Glutamatergic neuron (in vitro differentiated cells): ENCODE data around the gene MPL. TPM values are rescaled to one million over a fixed set of nuclear protein-coding genes. Genes with fewer than 3 reads are reported as not detected.

ENCODE experiments used
- DNase-seq: peaks from one replicate; pipeline ENCODE4 v3.0.0; 2022
- H3K27ac Mint-ChIP-seq: one replicate; pipeline ENCODE4 v1.8.0; 2020; ENCODE audit warnings: mild to moderate bottlenecking, mixed read lengths, inconsistent platforms; ENCODE audit not compliant: unreplicated experiment
- H3K27me3 Mint-ChIP-seq: one replicate; pipeline ENCODE4 v1.8.0; 2020; ENCODE audit warnings: mild to moderate bottlenecking, moderate library complexity, mixed read lengths, inconsistent platforms; ENCODE audit not compliant: unreplicated experiment
- H3K36me3 Mint-ChIP-seq: one replicate; pipeline ENCODE4 v1.8.0; 2020; ENCODE audit warnings: mild to moderate bottlenecking, mixed read lengths, inconsistent platforms; ENCODE audit not compliant: unreplicated experiment
- H3K4me1 Mint-ChIP-seq: one replicate; pipeline ENCODE4 v1.8.0; 2020; ENCODE audit warnings: mild to moderate bottlenecking, low read depth, mixed read lengths, inconsistent platforms; ENCODE audit not compliant: unreplicated experiment
- H3K4me3 Mint-ChIP-seq: one replicate; pipeline ENCODE4 v1.8.0; 2020; ENCODE audit warnings: mild to moderate bottlenecking, mixed read lengths, inconsistent platforms; ENCODE audit not compliant: unreplicated experiment
- H3K9me3 Mint-ChIP-seq: one replicate; pipeline ENCODE4 v1.8.0; 2020; ENCODE audit warnings: mild to moderate bottlenecking, moderate library complexity, mixed read lengths, inconsistent platforms; ENCODE audit not compliant: unreplicated experiment
- total RNA-seq: library from RNA; stranded (reverse); fragmentation: NEBNext Ultra II Directional; extraction: Animal tissue kit (Norgen Biotek cat#: 25700); gene quantifications from one replicate; pipeline ENCODE4 v1.2.1, GENCODE V29; 2021; ENCODE audit not compliant: unreplicated experiment
- TF ChIP-seq, protein P1 (sequence below): fragments of 200-600 bp; sonication (generic); IDR thresholded peaks from one replicate; pipeline ENCODE4 v1.5.0; 2021; ENCODE audit not compliant: partially characterized antibody, unreplicated experiment

The MPL gene
- total RNA-seq, 1 donor from 2014 or later = not detected

DNA sequence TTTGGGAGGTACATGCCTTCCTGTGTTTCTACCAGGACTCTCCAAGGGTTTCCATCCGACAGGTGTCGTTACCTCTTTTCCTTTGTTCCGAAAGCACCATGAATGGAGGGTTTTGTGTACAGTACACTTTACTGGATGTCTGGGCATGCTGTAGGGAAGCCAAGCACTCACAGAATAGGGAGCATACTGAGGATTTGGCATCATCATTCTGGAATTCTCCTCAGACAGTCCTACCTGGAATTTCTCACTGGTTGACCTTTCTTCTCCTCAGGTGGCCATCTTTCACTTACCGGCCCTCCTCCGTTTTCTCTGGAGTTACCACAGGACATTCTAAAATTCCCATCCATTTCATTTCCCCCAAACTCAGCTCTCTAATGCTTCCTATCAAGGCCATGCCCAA, 5.9 kb upstream of the MPL start:
- Mint-ChIP-seq H3K4me3 (no peak overlapping the region), H3K36me3 (peaks cover 17% of the 10 kb centered on the region), H3K27me3 (peaks cover 4% of the 10 kb centered on the region), H3K27ac (no peak overlapping the region), H3K4me1 (no peaks in the 10 kb centered on the region), H3K9me3 (peaks cover 3% of the 10 kb centered on the region)
- no peak for DNase-seq
- TF ChIP-seq, protein P1, sequence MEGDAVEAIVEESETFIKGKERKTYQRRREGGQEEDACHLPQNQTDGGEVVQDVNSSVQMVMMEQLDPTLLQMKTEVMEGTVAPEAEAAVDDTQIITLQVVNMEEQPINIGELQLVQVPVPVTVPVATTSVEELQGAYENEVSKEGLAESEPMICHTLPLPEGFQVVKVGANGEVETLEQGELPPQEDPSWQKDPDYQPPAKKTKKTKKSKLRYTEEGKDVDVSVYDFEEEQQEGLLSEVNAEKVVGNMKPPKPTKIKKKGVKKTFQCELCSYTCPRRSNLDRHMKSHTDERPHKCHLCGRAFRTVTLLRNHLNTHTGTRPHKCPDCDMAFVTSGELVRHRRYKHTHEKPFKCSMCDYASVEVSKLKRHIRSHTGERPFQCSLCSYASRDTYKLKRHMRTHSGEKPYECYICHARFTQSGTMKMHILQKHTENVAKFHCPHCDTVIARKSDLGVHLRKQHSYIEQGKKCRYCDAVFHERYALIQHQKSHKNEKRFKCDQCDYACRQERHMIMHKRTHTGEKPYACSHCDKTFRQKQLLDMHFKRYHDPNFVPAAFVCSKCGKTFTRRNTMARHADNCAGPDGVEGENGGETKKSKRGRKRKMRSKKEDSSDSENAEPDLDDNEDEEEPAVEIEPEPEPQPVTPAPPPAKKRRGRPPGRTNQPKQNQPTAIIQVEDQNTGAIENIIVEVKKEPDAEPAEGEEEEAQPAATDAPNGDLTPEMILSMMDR = no peak

DNA sequence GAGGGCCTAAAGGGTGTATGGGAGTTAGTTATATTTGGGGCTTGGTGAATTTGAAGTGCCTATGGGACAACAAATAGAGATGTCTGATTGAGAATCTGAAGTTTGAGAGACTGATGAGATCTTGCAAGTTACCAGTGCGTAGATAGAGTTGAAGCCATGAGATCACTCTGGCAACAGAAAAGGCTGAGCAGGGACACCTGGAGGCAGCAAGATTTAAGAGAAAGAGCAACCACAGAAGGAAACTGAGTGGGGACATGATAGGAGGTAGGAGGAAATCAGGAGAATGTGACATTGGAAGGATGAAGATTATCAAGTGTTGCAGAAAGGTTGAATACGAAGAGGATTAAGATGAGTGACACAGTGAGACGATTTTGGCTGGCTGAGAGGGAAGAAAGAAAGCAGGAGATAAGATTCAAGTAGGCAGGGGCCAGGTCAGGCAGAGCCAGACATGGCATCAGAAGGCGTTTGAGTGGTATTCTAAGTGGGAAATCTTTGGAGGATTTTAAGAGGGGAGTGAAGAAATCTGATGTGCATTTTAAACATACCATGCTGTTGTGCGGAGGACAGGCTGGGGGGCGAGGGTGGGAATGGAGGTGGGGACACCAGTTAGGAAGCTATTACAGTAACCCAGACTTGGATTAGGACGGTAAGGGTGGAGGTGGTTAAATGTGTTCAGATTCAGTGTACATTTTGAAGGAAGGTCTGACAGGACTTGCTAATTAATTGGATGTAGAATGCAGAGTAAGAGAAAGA, 3.0 kb upstream of the MPL start:
- no peak overlapping the region for H3K4me3 Mint-ChIP-seq
- H3K36me3 Mint-ChIP-seq = no peaks in the 10 kb centered on the region
- H3K4me1 Mint-ChIP-seq = no peaks in the 10 kb centered on the region
- DNase-seq = no peak
- H3K9me3 Mint-ChIP-seq = no peaks in the 10 kb centered on the region
- peaks cover 4% of the 10 kb centered on the region for H3K27me3 Mint-ChIP-seq
- no peak overlapping the region for H3K27ac Mint-ChIP-seq
- TF ChIP-seq, protein P1 = no peak

DNA sequence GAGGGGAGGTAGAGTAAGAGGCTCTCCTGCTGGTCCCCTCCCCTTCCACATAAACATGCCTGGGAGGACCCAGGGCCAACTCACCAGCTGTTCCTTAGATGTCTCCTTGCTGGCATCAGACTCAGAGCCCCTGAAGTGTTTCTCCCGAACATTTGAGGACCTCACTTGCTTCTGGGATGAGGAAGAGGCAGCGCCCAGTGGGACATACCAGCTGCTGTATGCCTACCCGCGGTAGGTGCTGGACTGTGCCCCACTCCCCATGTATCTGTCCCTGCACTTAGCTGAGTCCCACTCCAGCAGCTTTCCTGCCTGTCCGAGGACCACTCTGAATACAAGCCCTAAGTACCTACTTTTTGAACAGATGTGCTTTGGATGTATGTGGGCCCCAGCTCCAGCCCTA, 383 bp downstream of the MPL start:
- H3K4me1 Mint-ChIP-seq = no peaks in the 10 kb centered on the region
- H3K4me3 Mint-ChIP-seq = no peak overlapping the region
- no peaks in the 10 kb centered on the region for H3K36me3 Mint-ChIP-seq
- H3K9me3 Mint-ChIP-seq = peaks cover 2% of the 10 kb centered on the region
- DNase-seq = no peak
- H3K27me3 Mint-ChIP-seq = peaks cover 2% of the 10 kb centered on the region
- no peak overlapping the region for H3K27ac Mint-ChIP-seq
- TF ChIP-seq, protein P1 = no peak

DNA sequence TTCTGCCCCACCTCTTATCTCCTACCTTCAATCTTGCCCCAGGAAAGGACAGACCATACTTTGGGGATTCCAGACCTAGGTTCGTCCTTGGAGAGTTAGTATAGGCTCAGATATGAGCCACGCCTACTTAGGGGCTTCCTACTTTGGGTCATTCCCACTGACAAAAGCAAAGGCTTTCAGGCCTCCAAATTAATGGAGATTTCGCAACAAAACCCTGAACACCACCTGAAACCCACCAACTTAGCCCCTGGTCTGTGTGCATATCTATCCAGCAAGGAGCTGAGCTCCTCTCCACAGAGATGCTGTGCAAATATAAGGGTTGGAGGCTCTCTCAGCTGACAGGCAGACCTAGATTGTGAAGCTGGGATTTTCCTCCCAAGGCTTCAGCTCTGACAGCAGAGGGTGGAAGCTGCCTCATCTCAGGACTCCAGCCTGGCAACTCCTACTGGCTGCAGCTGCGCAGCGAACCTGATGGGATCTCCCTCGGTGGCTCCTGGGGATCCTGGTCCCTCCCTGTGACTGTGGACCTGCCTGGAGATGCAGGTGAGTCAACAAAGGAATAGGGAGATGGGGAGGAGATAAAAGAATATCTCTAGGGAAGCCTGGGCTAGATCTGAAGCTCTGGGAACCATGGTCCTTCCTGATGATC, 2.1 kb downstream of the MPL start:
- H3K4me1 Mint-ChIP-seq = peaks cover 2% of the 10 kb centered on the region
- TF ChIP-seq, protein P1 = no peak
- H3K9me3 Mint-ChIP-seq = peaks cover 2% of the 10 kb centered on the region
- H3K4me3 Mint-ChIP-seq = no peak overlapping the region
- no peak overlapping the region for H3K27ac Mint-ChIP-seq
- no peaks in the 10 kb centered on the region for H3K36me3 Mint-ChIP-seq
- no peak for DNase-seq
- H3K27me3 Mint-ChIP-seq = no peaks in the 10 kb centered on the region

DNA sequence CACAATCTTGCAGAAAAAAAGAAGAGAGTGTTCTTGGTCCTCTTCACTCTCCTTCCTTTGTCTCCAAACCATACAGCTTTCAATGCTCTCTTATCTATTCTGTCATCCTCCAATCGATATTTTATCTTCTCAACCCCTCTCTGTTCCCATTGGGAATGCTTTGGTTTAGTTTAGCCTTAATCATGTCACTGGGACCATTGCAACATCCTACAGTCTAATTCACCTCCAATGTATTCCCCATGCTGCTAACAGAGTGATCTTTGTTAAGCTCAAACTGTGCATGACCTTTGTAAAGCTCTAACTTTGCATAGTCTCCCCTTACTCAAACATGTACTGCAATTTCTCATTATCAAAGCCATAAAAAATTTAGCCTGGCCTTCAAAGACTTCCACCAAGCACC, 2.9 kb downstream of the MPL start:
- H3K27ac Mint-ChIP-seq = no peak overlapping the region
- TF ChIP-seq, protein P1 = no peak
- peaks cover 2% of the 10 kb centered on the region for H3K9me3 Mint-ChIP-seq
- no peak for DNase-seq
- no peak overlapping the region for H3K4me3 Mint-ChIP-seq
- no peaks in the 10 kb centered on the region for H3K27me3 Mint-ChIP-seq
- no peaks in the 10 kb centered on the region for H3K36me3 Mint-ChIP-seq
- H3K4me1 Mint-ChIP-seq = peaks cover 2% of the 10 kb centered on the region
